GM12864 (cell line): ENCODE results near the gene BMI1.

Source experiments
- DNase-seq: peaks from one replicate; pipeline ENCODE4 v3.0.0-alpha.2; 2011; ENCODE audit warnings: low read depth
- H3K4me3 ChIP-seq: 2 replicates; pipeline ENCODE4 v1.5.1; 2011; ENCODE audit warnings: mild to moderate bottlenecking, low read depth, low read length, control low read depth
- CTCF ChIP-seq: IDR thresholded peaks from 2 replicates; pipeline ENCODE4 v1.5.1; 2011; ENCODE audit warnings: low read depth, mild to moderate bottlenecking, moderate library complexity, low read length, control low read depth, inconsistent platforms; ENCODE audit errors: missing control alignments

Gene BMI1

GRCh38 chr10:22372917-22373316 lies 52.0 kb downstream of the BMI1 start:
- H3K4me3 ChIP-seq: no peak overlapping the region
- DNase-seq: no peak
- TF ChIP-seq CTCF: no peak

DNA sequence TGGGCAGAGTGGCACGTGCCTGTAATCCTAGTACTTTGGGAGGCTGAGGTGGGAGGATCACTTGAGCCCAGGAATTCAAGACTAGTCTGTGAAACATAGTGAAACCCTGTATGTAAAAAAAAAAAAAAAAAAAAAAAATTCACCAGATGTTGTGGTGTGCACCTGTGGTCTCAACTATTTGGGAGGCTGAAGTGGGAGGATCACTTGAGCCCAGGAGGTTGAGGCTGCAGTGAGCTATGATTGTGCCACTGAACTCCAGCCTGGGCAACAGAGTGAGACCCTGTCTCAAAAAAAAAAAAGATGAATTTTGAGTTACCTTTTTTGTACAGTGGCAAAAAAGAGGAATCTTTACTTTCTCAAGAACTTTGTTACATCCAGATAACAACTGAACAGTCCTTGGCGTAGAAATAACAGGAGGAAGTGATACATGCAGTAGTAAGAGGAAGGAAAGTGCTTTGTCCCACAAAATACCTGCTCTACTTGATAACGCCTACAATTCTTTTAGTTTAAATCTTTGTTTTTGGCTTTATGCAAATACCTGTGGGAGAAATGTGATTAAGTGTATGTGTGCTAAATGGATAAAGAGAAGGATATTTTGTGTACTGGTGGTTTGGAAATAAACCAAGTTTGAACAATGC lies 53.7 kb downstream of the BMI1 start:
- no peak overlapping the region for H3K4me3 ChIP-seq
- no peak for DNase-seq
- TF ChIP-seq CTCF: no peak

GRCh38 chr10:22379059-22379458 lies 58.2 kb downstream of the BMI1 start:
- no peak overlapping the region; the same call in 1 of the 2 replicates for H3K4me3 ChIP-seq

More at GRCh38 chr10:22379059-22379458, 58.2 kb downstream of the BMI1 start:
- DNase-seq: peak; percentile 65
- no peak for TF ChIP-seq CTCF
